Karpas-422 (cell line): Measurements from ENCODE around the gene CMTM6. TPM values are rescaled to one million over a fixed set of nuclear protein-coding genes. Genes with fewer than 3 reads are reported as not detected.
A peak's percentile ranks its signal among the peaks of the same experiment; 100 is the strongest.
"Not testable (repeated sequence)": the region's sequence is repeated elsewhere in the genome, so short reads cannot be mapped to it uniquely, and the experiment has no call there.

Source experiments
- DNase-seq: peaks from one replicate; pipeline ENCODE4 v3.0.0-alpha.2; 2015
- H2AFZ ChIP-seq: fragments of 200-600 bp; sonication (generic); 2 replicates; pipeline ENCODE4 v1.6.1; 2014; ENCODE audit warnings: antibody characterized with exemption, low read length, mixed read lengths
- H3K27ac ChIP-seq: fragments of 200-600 bp; sonication (generic); 2 replicates; pipeline ENCODE4 v1.5.1; 2014; ENCODE audit warnings: mild to moderate bottlenecking, low read length, moderate library complexity
- H3K27me3 ChIP-seq: fragments of 200-600 bp; sonication (generic); 2 replicates; pipeline ENCODE4 v1.6.1; 2014; ENCODE audit warnings: low read length, mixed read lengths
- H3K36me3 ChIP-seq: fragments of 200-600 bp; sonication (generic); 2 replicates; pipeline ENCODE4 v1.6.1; 2014; ENCODE audit warnings: low read length, mixed read lengths; ENCODE audit not compliant: insufficient read depth
- H3K4me1 ChIP-seq: fragments of 200-600 bp; sonication (generic); 2 replicates; pipeline ENCODE4 v1.6.1; 2014; ENCODE audit warnings: mild to moderate bottlenecking, low read length, mixed read lengths
- H3K4me2 ChIP-seq: fragments of 200-600 bp; sonication (generic); 2 replicates; pipeline ENCODE4 v1.6.1; 2014; ENCODE audit warnings: low read length, low read depth, mild to moderate bottlenecking; ENCODE audit not compliant: poor library complexity, severe bottlenecking
- H3K4me3 ChIP-seq: fragments of 200-600 bp; sonication (generic); 2 replicates; pipeline ENCODE4 v1.5.1; 2014; ENCODE audit warnings: mild to moderate bottlenecking, antibody characterized with exemption, low read length, mixed read lengths
- H3K79me2 ChIP-seq: fragments of 200-600 bp; sonication (generic); 2 replicates; pipeline ENCODE4 v1.6.1; 2014; ENCODE audit warnings: mild to moderate bottlenecking, low read length, mixed read lengths
- H3K9ac ChIP-seq: fragments of 200-600 bp; sonication (generic); 2 replicates; pipeline ENCODE4 v1.6.0; 2014; ENCODE audit warnings: low read length
- H3K9me2 ChIP-seq: fragments of 200-600 bp; sonication (generic), shearing (Covaris generic); replicated peaks from 2 replicates; pipeline ENCODE4 v1.6.0; 2014; ENCODE audit warnings: mild to moderate bottlenecking, low read length, moderate library complexity; ENCODE audit not compliant: insufficient read depth
- H3K9me3 ChIP-seq: fragments of 300-700, 200-600 bp; sonication (generic); 2 replicates; pipeline ENCODE4 v1.6.1; 2014; ENCODE audit warnings: low read length, mixed read lengths
- H4K20me1 ChIP-seq: fragments of 200-600 bp; sonication (generic); 2 replicates; pipeline ENCODE4 v1.6.1; 2014; ENCODE audit warnings: mild to moderate bottlenecking, antibody characterized with exemption, low read length, low read depth; ENCODE audit not compliant: insufficient read depth
- total RNA-seq: library from RNA; depleted of rRNA; stranded (reverse); fragments of >200 nt; shearing (Covaris generic); gene quantifications from 2 replicates; pipeline ENCODE4 v1.2.3, GENCODE V29; 2014; ENCODE audit warnings: low replicate concordance

Gene CMTM6
- total RNA-seq, 1 experiment from 2014 or later = 171 TPM

GRCh38 chr3:32532434-32532833, 29.8 kb upstream of the CMTM6 start:
- Histone ChIP-seq H4K20me1 (no peaks in the 10 kb centered on the region), H3K9me3 (no peaks in the 10 kb centered on the region), H3K27ac (no peak overlapping the region), H3K9ac (no peak overlapping the region), H3K4me3 (no peak overlapping the region), H3K4me1 (no peaks in the 10 kb centered on the region), H2AFZ (no peak overlapping the region), H3K36me3 (peaks cover 55% of the 10 kb centered on the region), H3K9me2 (no peaks in the 10 kb centered on the region), H3K79me2 (peaks cover 25% of the 10 kb centered on the region), H3K4me2 (no peak overlapping the region), H3K27me3 (no peaks in the 10 kb centered on the region)
- no peak for DNase-seq

- H4K20me1 ChIP-seq = no peaks in the 10 kb centered on the region
- no peak for DNase-seq
- H3K36me3 ChIP-seq = peaks cover 62% of the 10 kb centered on the region
- no peaks in the 10 kb centered on the region for H3K27me3 ChIP-seq
- no peak overlapping the region for H3K4me3 ChIP-seq
- H3K9me2 ChIP-seq = no peaks in the 10 kb centered on the region
- H3K9ac ChIP-seq = no peak overlapping the region
- no peak overlapping the region for H3K27ac ChIP-seq
- no peak overlapping the region for H2AFZ ChIP-seq
- H3K4me2 ChIP-seq = no peak overlapping the region
- H3K4me1 ChIP-seq = no peaks in the 10 kb centered on the region
- H3K79me2 ChIP-seq = peaks cover 16% of the 10 kb centered on the region
- no peaks in the 10 kb centered on the region for H3K9me3 ChIP-seq
Observed at GRCh38 chr3:32531010-32531647, 28.5 kb upstream of the CMTM6 start.

- no peaks in the 10 kb centered on the region for H3K27me3 ChIP-seq
- H3K4me2 ChIP-seq = no peak overlapping the region
- no peak overlapping the region for H3K4me3 ChIP-seq
- no peaks in the 10 kb centered on the region for H4K20me1 ChIP-seq
- no peaks in the 10 kb centered on the region for H3K9me3 ChIP-seq
- no peaks in the 10 kb centered on the region for H3K79me2 ChIP-seq
- H3K27ac ChIP-seq = no peak overlapping the region
- no peak for DNase-seq
- H2AFZ ChIP-seq = no peak overlapping the region
- no peaks in the 10 kb centered on the region for H3K9me2 ChIP-seq
- peaks cover 38% of the 10 kb centered on the region for H3K36me3 ChIP-seq
- H3K4me1 ChIP-seq = no peaks in the 10 kb centered on the region
- H3K9ac ChIP-seq = no peak overlapping the region
Observed at GRCh38 chr3:32525720-32526119, 23.1 kb upstream of the CMTM6 start.

DNA sequence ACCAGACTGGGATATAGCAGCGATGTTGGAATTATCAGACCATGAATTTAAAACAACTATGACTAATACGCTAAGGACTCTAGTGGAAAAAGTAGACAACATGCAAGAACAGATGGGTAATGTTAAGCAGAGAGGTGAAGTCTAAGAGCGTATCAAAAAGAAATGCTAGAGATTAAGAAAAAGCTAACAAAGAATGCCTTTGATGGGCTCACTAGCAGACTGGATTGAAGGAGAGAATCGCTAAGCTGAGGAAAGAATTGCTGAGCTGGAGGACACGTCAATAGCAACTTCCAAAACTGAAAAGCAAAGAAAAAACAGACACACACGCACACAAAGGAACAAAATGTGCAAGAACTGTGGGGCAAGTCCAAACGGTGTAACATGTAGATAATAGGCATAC, 20.0 kb upstream of the CMTM6 start:
- Histone ChIP-seq H3K4me3 (no peak overlapping the region), H3K36me3 (peaks cover 23% of the 10 kb centered on the region; the same call in 1 of the 2 replicates), H3K4me1 (no peaks in the 10 kb centered on the region), H3K9me3 (no peaks in the 10 kb centered on the region), H3K9me2 (no peaks in the 10 kb centered on the region), H4K20me1 (no peaks in the 10 kb centered on the region), H3K79me2 (no peaks in the 10 kb centered on the region), H3K27me3 (no peaks in the 10 kb centered on the region), H3K4me2 (no peak overlapping the region), H2AFZ (no peak overlapping the region), H3K27ac (no peak overlapping the region), H3K9ac (no peak overlapping the region)
- no peak for DNase-seq

GRCh38 chr3:32518921-32519320, 16.3 kb upstream of the CMTM6 start:
- not testable (repeated sequence) for H2AFZ ChIP-seq, H3K9me2 ChIP-seq, H3K9me3 ChIP-seq, H3K27ac ChIP-seq, H3K4me2 ChIP-seq, H3K79me2 ChIP-seq, H3K9ac ChIP-seq, DNase-seq, H3K4me3 ChIP-seq, H3K27me3 ChIP-seq, H3K36me3 ChIP-seq, H4K20me1 ChIP-seq
- H3K4me1 ChIP-seq = peaks cover 11% of the 10 kb centered on the region

DNA sequence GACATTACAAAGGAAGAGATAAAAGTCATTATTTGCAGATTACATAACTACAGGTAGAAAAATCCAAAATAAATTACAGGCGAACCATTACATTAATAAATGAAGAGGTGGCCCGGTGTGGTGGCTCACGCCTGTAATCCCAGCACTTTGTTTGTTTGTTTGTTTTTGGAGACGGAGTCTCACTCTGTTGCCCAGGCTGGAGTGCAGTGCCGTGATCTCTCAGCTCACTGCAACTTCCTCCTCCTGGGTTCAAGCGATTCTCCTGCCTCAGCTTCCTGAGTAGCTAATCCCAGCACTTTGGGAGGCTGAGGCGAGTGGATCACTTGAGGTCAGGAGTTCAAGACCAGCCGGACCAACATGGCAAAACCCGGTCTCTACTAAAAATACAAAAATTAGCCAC, 14.1 kb upstream of the CMTM6 start:
- H3K4me3 ChIP-seq = peak overlapping the region; percentile 51
- H4K20me1 ChIP-seq, H3K9me3 ChIP-seq, H3K9me2 ChIP-seq, H3K27me3 ChIP-seq, H3K79me2 ChIP-seq, DNase-seq, H3K36me3 ChIP-seq: not testable (repeated sequence)
- peak overlapping the region; percentile 79 for H3K4me2 ChIP-seq
- peak overlapping the region; percentile 68 for H3K27ac ChIP-seq
- H3K4me1 ChIP-seq = peaks cover 11% of the 10 kb centered on the region
- peak overlapping the region; percentile 79 for H2AFZ ChIP-seq
- H3K9ac ChIP-seq = peak overlapping the region; percentile 57

GRCh38 chr3:32511005-32511404, 8.4 kb upstream of the CMTM6 start:
- H4K20me1 ChIP-seq = no peaks in the 10 kb centered on the region
- no peak for DNase-seq
- H2AFZ ChIP-seq = no peak overlapping the region
- peaks cover 10% of the 10 kb centered on the region for H3K4me1 ChIP-seq
- H3K9ac ChIP-seq = no peak overlapping the region
- no peaks in the 10 kb centered on the region for H3K79me2 ChIP-seq
- no peaks in the 10 kb centered on the region for H3K9me2 ChIP-seq
- no peaks in the 10 kb centered on the region for H3K36me3 ChIP-seq
- H3K27ac ChIP-seq = no peak overlapping the region
- no peak overlapping the region for H3K4me2 ChIP-seq
- no peak overlapping the region for H3K4me3 ChIP-seq
- H3K9me3 ChIP-seq = no peaks in the 10 kb centered on the region
- no peaks in the 10 kb centered on the region for H3K27me3 ChIP-seq

DNA sequence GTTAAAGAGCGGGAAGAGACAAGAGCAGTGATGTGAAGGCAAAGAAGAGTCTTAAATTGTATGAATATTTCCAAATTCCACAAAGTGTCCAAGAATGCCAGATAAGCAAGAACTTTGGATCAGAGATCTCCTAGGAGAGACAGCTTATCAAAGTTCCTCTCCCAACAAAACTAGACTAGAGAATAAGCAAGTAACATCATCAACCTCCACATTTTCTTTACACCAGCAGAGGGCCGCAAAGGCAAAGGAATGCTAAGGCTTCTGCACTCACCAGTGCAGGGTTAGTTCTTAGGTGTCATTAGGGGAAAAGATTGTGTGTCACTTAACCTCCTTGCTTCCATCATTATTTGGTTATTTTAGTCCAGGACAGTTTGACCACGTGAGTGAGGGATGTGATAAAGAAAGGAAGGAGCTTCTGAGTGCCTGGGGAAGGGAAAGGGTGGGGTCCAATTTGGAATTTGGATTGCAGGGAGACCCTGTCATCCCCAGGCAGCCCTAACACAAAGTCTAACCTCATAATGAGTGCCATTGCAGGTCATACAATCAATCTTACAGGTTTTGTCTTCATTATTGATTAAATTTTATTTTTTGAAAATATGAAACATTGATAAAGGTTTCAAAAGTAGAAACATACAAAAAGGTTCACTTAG, 7.5 kb upstream of the CMTM6 start:
- Histone ChIP-seq H3K4me2 (no peak overlapping the region), H3K4me1 (peaks cover 14% of the 10 kb centered on the region), H3K27ac (no peak overlapping the region), H3K9ac (no peak overlapping the region), H3K4me3 (no peak overlapping the region), H3K36me3 (no peaks in the 10 kb centered on the region), H2AFZ (no peak overlapping the region), H4K20me1 (no peaks in the 10 kb centered on the region), H3K9me2 (no peaks in the 10 kb centered on the region), H3K79me2 (no peaks in the 10 kb centered on the region), H3K27me3 (no peaks in the 10 kb centered on the region), H3K9me3 (no peaks in the 10 kb centered on the region)
- peak; percentile 85 for DNase-seq
